Measurements from ENCODE around the gene PSMD13.

- no peak for TF ChIP-seq CTCF (IDR thresholded peaks at IDR 0.05; ENCODE audit: poor library complexity)
- TF ChIP-seq EZH2 (IDR thresholded peaks at IDR 0.05; ENCODE audit: borderline replicate concordance) = no peak
- TF ChIP-seq EZH2phosphoT487 (IDR thresholded peaks at IDR 0.05; ENCODE audit: low read depth, severe bottlenecking, unreplicated experiment) = no peak
Measured at GRCh38 chr11:283405-284104, 46.8 kb downstream of the PSMD13 start.

Data from hepatocyte (in vitro differentiated cells).